Activated naive CD8-positive, alpha-beta T cell treated with anti-CD3 and anti-CD28 coated beads, Interleukin-2, amount 10 ng/mL, durations not matched to agents 7 days and 5 days (primary cell): ENCODE results near the gene SUGT1. TPM values are rescaled to one million over a fixed set of nuclear protein-coding genes. Genes with fewer than 3 reads are reported as not detected.
"Not testable (repeated sequence)": the region's sequence is repeated elsewhere in the genome, so short reads cannot be mapped to it uniquely, and the experiment has no call there.

ENCODE experiments used
- ATAC-seq: fragments of 150-1000 bp; cut with Tn5 transposase; one replicate; pipeline ENCODE4 v1.10.0; 2021; ENCODE audit warnings: low read depth, moderate library complexity
- POLR2A ChIA-PET: fragments of 350-600 bp; sonication (Branson Sonifier 250); formaldehyde crosslinking; loops from one replicate; lab custom pipeline; 2021; ENCODE audit warnings: antibody characterized with exemption; lab: Charles Lee
- DNase-seq: peaks from one replicate; pipeline ENCODE4 v3.0.0; 2021
- H3K27ac Mint-ChIP-seq: one replicate; pipeline ENCODE4 v1.8.0; 2022; ENCODE audit warnings: mild to moderate bottlenecking, mixed read lengths
- H3K27me3 Mint-ChIP-seq: one replicate; pipeline ENCODE4 v1.8.0; 2022; ENCODE audit warnings: mild to moderate bottlenecking, moderate library complexity, mixed read lengths
- H3K36me3 Mint-ChIP-seq: one replicate; pipeline ENCODE4 v1.8.0; 2021; ENCODE audit warnings: mild to moderate bottlenecking, mixed read lengths
- H3K4me1 Mint-ChIP-seq: one replicate; pipeline ENCODE4 v1.8.0; 2021; ENCODE audit warnings: mixed read lengths
- H3K4me3 Mint-ChIP-seq: one replicate; pipeline ENCODE4 v1.8.0; 2022; ENCODE audit warnings: mild to moderate bottlenecking, moderate library complexity, mixed read lengths
- H3K9me3 Mint-ChIP-seq: one replicate; pipeline ENCODE4 v1.8.0; 2021; ENCODE audit warnings: mixed read lengths
- total RNA-seq, 2 experiments: library from RNA; stranded (reverse); gene quantifications; one replicate each; pipeline ENCODE4 v1.2.3, GENCODE V29; 2021

Gene SUGT1
- total RNA-seq, 2 experiments from 2014 or later: 36.5 to 41.1 TPM

GRCh38 chr13:52695856-52696255, 43.2 kb downstream of the SUGT1 start:
- DNase-seq (no peak), ATAC-seq (no peak)
- POLR2A ChIA-PET: no interaction called here
- Mint-ChIP-seq H3K9me3 (no peaks in the 10 kb centered on the region), H3K4me1 (peaks cover 9% of the 10 kb centered on the region), H3K4me3 (no peak overlapping the region), H3K36me3 (peaks cover 5% of the 10 kb centered on the region), H3K27me3 (no peaks in the 10 kb centered on the region), H3K27ac (no peak overlapping the region)

GRCh38 chr13:52696566-52696965, 43.9 kb downstream of the SUGT1 start:
- Mint-ChIP-seq H3K4me1 (peaks cover 9% of the 10 kb centered on the region), H3K27ac (no peak overlapping the region), H3K9me3 (no peaks in the 10 kb centered on the region), H3K4me3 (no peak overlapping the region), H3K36me3 (peaks cover 5% of the 10 kb centered on the region), H3K27me3 (no peaks in the 10 kb centered on the region)
- ATAC-seq: no peak
- POLR2A ChIA-PET: no interaction called here
- no peak for DNase-seq

- H3K4me3 Mint-ChIP-seq: no peak overlapping the region
- H3K4me1 Mint-ChIP-seq: no peaks in the 10 kb centered on the region
- no peak for ATAC-seq
- no peak overlapping the region for H3K27ac Mint-ChIP-seq
- H3K36me3 Mint-ChIP-seq: peaks cover 4% of the 10 kb centered on the region
- POLR2A ChIA-PET: interaction anchor here (0.6 kb wide), 1 partner anchor 1417 kb away, joined by 5 read pairs; no protein-coding TSS in a partner anchor
- no peaks in the 10 kb centered on the region for H3K9me3 Mint-ChIP-seq
- no peak for DNase-seq
- H3K27me3 Mint-ChIP-seq: peaks cover 2% of the 10 kb centered on the region
Measured at GRCh38 chr13:52701728-52702465, 49.3 kb downstream of the SUGT1 start.

- Mint-ChIP-seq H3K27ac (no peak overlapping the region), H3K4me3 (no peak overlapping the region), H3K4me1 (no peaks in the 10 kb centered on the region), H3K36me3 (peaks cover 4% of the 10 kb centered on the region), H3K27me3 (peaks cover 2% of the 10 kb centered on the region), H3K9me3 (no peaks in the 10 kb centered on the region)
- ATAC-seq: no peak
- POLR2A ChIA-PET: no interaction called here
- DNase-seq: no peak
Measured at GRCh38 chr13:52703482-52703881, 50.8 kb downstream of the SUGT1 start.

GRCh38 chr13:52706081-52706480, 53.4 kb downstream of the SUGT1 start:
- H3K4me3 Mint-ChIP-seq: no peak overlapping the region
- no peak overlapping the region for H3K27ac Mint-ChIP-seq
- H3K36me3 Mint-ChIP-seq: peaks cover 2% of the 10 kb centered on the region
- no peaks in the 10 kb centered on the region for H3K9me3 Mint-ChIP-seq
- no peaks in the 10 kb centered on the region for H3K4me1 Mint-ChIP-seq
- DNase-seq: no peak
- ATAC-seq: no peak
- POLR2A ChIA-PET: no interaction called here
- H3K27me3 Mint-ChIP-seq: peaks cover 2% of the 10 kb centered on the region

DNA sequence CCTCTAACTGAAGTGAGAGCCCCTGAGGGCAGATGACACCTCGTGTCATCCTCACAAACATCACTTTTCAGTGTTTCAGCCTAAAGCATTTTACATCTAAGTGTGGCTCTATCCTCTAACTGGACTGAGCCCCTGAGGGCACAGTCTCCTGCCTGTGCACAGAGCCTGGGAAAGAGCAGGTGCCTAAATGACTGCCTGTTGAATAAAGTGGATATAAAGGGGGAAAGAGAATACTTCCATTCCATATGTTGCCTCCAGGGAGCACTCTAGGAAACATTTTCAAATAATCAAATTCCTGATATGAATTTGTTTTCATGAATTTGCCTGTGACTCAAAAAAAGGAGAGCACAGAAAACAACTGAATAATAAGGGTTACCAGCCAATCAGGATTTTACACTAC, 54.7 kb downstream of the SUGT1 start:
- POLR2A ChIA-PET: no interaction called here
- Mint-ChIP-seq H3K9me3 (no peaks in the 10 kb centered on the region), H3K27me3 (peaks cover 2% of the 10 kb centered on the region), H3K27ac (no peak overlapping the region), H3K4me3 (no peak overlapping the region), H3K4me1 (no peaks in the 10 kb centered on the region), H3K36me3 (no peaks in the 10 kb centered on the region)
- ATAC-seq (no peak), DNase-seq (no peak)

DNA sequence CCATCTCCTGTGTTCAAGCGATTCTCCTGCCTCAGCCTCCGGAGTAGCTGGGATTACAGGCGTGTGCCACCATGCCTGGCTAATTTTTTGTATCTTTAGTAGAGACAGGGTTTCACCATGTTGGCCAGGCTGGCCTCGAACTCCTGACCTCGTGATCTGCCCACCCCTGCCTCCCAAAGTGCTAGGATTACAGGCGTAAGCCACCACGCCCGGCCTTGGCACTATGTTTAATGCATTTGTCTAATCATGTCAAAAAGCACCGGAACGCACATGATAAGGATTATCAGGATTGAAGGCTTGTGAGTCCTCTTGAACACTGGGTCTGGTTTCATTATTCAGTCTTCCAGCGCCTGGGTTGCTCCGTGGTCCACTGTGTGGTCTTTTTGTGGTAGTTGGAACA, 55.6 kb downstream of the SUGT1 start:
- H3K36me3 Mint-ChIP-seq, DNase-seq, H3K27me3 Mint-ChIP-seq, H3K27ac Mint-ChIP-seq, POLR2A ChIA-PET, H3K4me1 Mint-ChIP-seq, ATAC-seq, H3K9me3 Mint-ChIP-seq, H3K4me3 Mint-ChIP-seq: not testable (repeated sequence)

DNA sequence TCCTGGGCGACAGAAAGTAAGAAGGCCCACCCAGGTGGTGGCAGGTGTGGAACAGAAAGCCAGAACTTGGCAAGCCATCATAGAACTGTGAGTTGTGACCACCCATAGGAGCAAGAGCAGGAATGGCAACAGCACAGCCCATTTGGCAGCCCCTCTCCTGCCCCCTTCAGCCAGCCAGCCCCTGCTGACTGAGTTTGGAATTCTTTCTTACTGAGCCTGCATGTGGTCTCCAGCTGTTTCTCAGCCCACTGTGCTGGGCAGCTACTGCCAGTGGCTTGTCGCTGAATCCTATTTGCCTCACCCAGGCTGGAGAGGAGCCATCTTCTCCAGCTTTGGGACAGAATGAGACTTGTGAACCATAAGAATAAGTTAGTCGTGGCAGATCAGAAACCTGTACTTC, 58.6 kb downstream of the SUGT1 start:
- Mint-ChIP-seq H3K27me3 (peaks cover 2% of the 10 kb centered on the region), H3K27ac (no peak overlapping the region), H3K4me1 (no peaks in the 10 kb centered on the region), H3K4me3 (no peak overlapping the region), H3K36me3 (no peaks in the 10 kb centered on the region), H3K9me3 (no peaks in the 10 kb centered on the region)
- ATAC-seq (no peak), DNase-seq (no peak)
- POLR2A ChIA-PET: no interaction called here

- no peak overlapping the region for H3K4me3 Mint-ChIP-seq
- DNase-seq (no peak), ATAC-seq (no peak)
- H3K36me3 Mint-ChIP-seq: no peaks in the 10 kb centered on the region
- H3K4me1 Mint-ChIP-seq: no peaks in the 10 kb centered on the region
- POLR2A ChIA-PET: no interaction called here
- H3K27me3 Mint-ChIP-seq: peaks cover 4% of the 10 kb centered on the region
- H3K27ac Mint-ChIP-seq: no peak overlapping the region
- H3K9me3 Mint-ChIP-seq: no peaks in the 10 kb centered on the region
Measured at GRCh38 chr13:52712385-52712784, 59.7 kb downstream of the SUGT1 start.

- Mint-ChIP-seq H3K27ac (no peak overlapping the region), H3K27me3 (peaks cover 5% of the 10 kb centered on the region)
- POLR2A ChIA-PET: no interaction called here
Measured at GRCh38 chr13:52713894-52714293, 61.3 kb downstream of the SUGT1 start.

DNA sequence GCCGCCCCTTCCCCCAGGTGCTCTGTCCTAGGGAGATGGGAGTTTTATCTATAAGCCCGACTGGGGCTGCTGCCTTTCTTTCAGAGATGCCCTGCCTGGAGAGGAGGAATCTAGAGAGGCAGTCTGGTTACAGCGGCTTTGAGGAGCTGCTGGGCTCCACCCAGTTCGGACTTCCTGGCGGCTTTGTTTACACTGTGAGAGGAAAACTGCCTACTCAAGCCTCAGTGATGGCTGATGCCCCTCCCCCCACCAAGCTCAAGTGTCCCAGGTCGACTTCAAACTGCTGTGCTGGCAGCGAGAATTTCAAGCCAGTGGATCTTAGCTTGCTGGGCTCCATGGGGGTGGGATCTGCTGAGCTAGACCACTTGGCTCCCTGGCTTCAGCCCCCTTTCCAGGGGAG, 68.3 kb downstream of the SUGT1 start:
- H3K9me3 Mint-ChIP-seq, H3K4me1 Mint-ChIP-seq, ATAC-seq, H3K36me3 Mint-ChIP-seq, POLR2A ChIA-PET, DNase-seq, H3K4me3 Mint-ChIP-seq, H3K27ac Mint-ChIP-seq, H3K27me3 Mint-ChIP-seq: not testable (repeated sequence)

More at GRCh38 chr13:52713894-52714293, 61.3 kb downstream of the SUGT1 start:
- DNase-seq (no peak), ATAC-seq (no peak)
- H3K4me1 Mint-ChIP-seq: no peaks in the 10 kb centered on the region
- no peaks in the 10 kb centered on the region for H3K36me3 Mint-ChIP-seq
- H3K4me3 Mint-ChIP-seq: no peak overlapping the region
- peaks cover 5% of the 10 kb centered on the region for H3K9me3 Mint-ChIP-seq

- POLR2A ChIA-PET, H3K36me3 Mint-ChIP-seq, DNase-seq, H3K9me3 Mint-ChIP-seq, ATAC-seq, H3K4me1 Mint-ChIP-seq, H3K4me3 Mint-ChIP-seq, H3K27ac Mint-ChIP-seq: not testable (repeated sequence)
- H3K27me3 Mint-ChIP-seq: peaks cover 10% of the 10 kb centered on the region
Measured at GRCh38 chr13:52721356-52721755, 68.7 kb downstream of the SUGT1 start.

- DNase-seq (no peak), ATAC-seq (no peak)
- no peak overlapping the region for H3K27ac Mint-ChIP-seq
- no peaks in the 10 kb centered on the region for H3K4me1 Mint-ChIP-seq
- POLR2A ChIA-PET: no interaction called here
- H3K4me3 Mint-ChIP-seq: no peak overlapping the region
- no peaks in the 10 kb centered on the region for H3K36me3 Mint-ChIP-seq
- H3K27me3 Mint-ChIP-seq: peaks cover 9% of the 10 kb centered on the region
- H3K9me3 Mint-ChIP-seq: peaks cover 5% of the 10 kb centered on the region
Measured at GRCh38 chr13:52723181-52723580, 70.5 kb downstream of the SUGT1 start.

- no peaks in the 10 kb centered on the region for H3K4me1 Mint-ChIP-seq
- H3K36me3 Mint-ChIP-seq: no peaks in the 10 kb centered on the region
- ATAC-seq (no peak), DNase-seq (no peak)
- POLR2A ChIA-PET: no interaction called here
- no peaks in the 10 kb centered on the region for H3K9me3 Mint-ChIP-seq
- no peak overlapping the region for H3K4me3 Mint-ChIP-seq
- peaks cover 12% of the 10 kb centered on the region for H3K27me3 Mint-ChIP-seq
- H3K27ac Mint-ChIP-seq: no peak overlapping the region
Measured at GRCh38 chr13:52725302-52725701, 72.7 kb downstream of the SUGT1 start.
